ENCODE results near the gene ASNS. TPM values are rescaled to one million over a fixed set of nuclear protein-coding genes. Genes with fewer than 3 reads are reported as not detected.

Gene ASNS
- total RNA-seq, 1 experiment from 2014 or later = 95.1 TPM

DNA sequence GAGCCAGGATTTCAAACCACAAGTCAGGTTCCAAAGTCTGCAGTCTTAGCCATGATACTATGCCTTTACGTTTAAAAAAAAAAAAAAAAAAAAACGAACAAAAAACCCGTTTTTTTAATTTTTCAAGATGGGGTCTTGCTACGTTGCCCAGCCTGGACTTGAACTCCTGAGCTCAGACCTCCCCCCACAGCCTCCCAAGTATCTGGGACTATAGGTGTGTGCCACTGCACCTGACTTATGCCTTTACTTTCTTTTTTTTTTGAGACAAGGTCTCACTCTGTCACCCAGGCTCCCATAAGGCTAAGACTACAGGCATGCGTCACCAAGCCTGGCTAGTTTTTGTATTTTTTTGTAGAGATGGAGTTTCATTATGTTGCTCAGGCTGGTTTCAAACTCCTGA, 14.7 kb downstream of the ASNS start:
- no peak for DNase-seq
- H2BK20ac ChIP-seq (ENCODE audit: low read depth, low read length, poor library complexity, severe bottlenecking) = no peak overlapping the region
- Mint-ChIP-seq H3K4me3 (no peak overlapping the region), H3K4me1 (no peaks in the 10 kb centered on the region), H3K27me3 (ENCODE audit: low read depth) (no peaks in the 10 kb centered on the region), H3K27ac (no peak overlapping the region), H3K9me3 (no peaks in the 10 kb centered on the region), H3K36me3 (ENCODE audit: insufficient read depth in 1 of 3, low read depth in 3 of 3) (peaks cover 38 to 79% (median 70%) of the 10 kb centered on the region in 3 experiments)
- TF ChIP-seq, protein P1, sequence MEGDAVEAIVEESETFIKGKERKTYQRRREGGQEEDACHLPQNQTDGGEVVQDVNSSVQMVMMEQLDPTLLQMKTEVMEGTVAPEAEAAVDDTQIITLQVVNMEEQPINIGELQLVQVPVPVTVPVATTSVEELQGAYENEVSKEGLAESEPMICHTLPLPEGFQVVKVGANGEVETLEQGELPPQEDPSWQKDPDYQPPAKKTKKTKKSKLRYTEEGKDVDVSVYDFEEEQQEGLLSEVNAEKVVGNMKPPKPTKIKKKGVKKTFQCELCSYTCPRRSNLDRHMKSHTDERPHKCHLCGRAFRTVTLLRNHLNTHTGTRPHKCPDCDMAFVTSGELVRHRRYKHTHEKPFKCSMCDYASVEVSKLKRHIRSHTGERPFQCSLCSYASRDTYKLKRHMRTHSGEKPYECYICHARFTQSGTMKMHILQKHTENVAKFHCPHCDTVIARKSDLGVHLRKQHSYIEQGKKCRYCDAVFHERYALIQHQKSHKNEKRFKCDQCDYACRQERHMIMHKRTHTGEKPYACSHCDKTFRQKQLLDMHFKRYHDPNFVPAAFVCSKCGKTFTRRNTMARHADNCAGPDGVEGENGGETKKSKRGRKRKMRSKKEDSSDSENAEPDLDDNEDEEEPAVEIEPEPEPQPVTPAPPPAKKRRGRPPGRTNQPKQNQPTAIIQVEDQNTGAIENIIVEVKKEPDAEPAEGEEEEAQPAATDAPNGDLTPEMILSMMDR (conservative IDR thresholded peaks at IDR 0.05) = no peak
- H3K9ac ChIP-seq (ENCODE audit: extremely low read depth, insufficient read length, low read length) = no peak overlapping the region
- H3K56ac ChIP-seq (ENCODE audit: insufficient read length, low read depth, low read length) = no peak overlapping the region
- H4K8ac ChIP-seq (replicated peaks; ENCODE audit: insufficient read length, low read depth, low read length) = no peak overlapping the region
- no peak overlapping the region for H3K14ac ChIP-seq (ENCODE audit: insufficient read depth, low read length)
- no peak overlapping the region for H3K4me2 ChIP-seq (ENCODE audit: insufficient read depth, insufficient read length, low read length)
- no peaks in the 10 kb centered on the region for H3K23me2 ChIP-seq (ENCODE audit: insufficient read length, low read depth, low read length, poor library complexity, severe bottlenecking)
- H3K18ac ChIP-seq (ENCODE audit: insufficient read length, low read depth, low read length) = no peak overlapping the region
- no peaks in the 10 kb centered on the region for H3K27me3 ChIP-seq (ENCODE audit: insufficient read depth, low read length)
- H2AFZ ChIP-seq (ENCODE audit: low read length) = no peak overlapping the region
- no peak overlapping the region for H3K23ac ChIP-seq (ENCODE audit: insufficient read length, low read depth, low read length)
- H3K4me1 ChIP-seq (ENCODE audit: insufficient read depth, low read length) = no peaks in the 10 kb centered on the region
- H4K20me1 ChIP-seq (ENCODE audit: control insufficient read depth, insufficient read depth, insufficient read length) = no peaks in the 10 kb centered on the region
- H3K27ac ChIP-seq (ENCODE audit: insufficient read length, low read depth, low read length) = no peak overlapping the region
- no peak overlapping the region for H2BK120ac ChIP-seq (ENCODE audit: low read depth, low read length, poor library complexity, severe bottlenecking)
- H3K79me1 ChIP-seq (ENCODE audit: insufficient read depth, low read depth, low read length, poor library complexity, severe bottlenecking) = no peaks in the 10 kb centered on the region
- H3K4ac ChIP-seq (ENCODE audit: low read depth, low read length) = no peak overlapping the region
- no CpG with 5 or more reads among the region's 5 CpGs for WGBS (ENCODE audit: extremely low coverage, insufficient read length, low lambda C conversion rate)
- no peak overlapping the region for H2BK12ac ChIP-seq (ENCODE audit: insufficient read length, low read depth, low read length)
- H4K5ac ChIP-seq (ENCODE audit: insufficient read length, low read depth, low read length) = no peak overlapping the region
- no peak overlapping the region for H2AK5ac ChIP-seq (ENCODE audit: insufficient read length, low read length)
- no peak overlapping the region for H2BK15ac ChIP-seq (ENCODE audit: low read depth, low read length)
- H2BK5ac ChIP-seq (ENCODE audit: insufficient read length, low read length) = no peak overlapping the region
- H3K79me2 ChIP-seq (ENCODE audit: insufficient read depth, low read length) = no peaks in the 10 kb centered on the region
- no peak overlapping the region for H4K91ac ChIP-seq (ENCODE audit: insufficient read length, low read depth, low read length)
- H3T11ph ChIP-seq (ENCODE audit: low read length) = no peak overlapping the region
- H3K9me3 ChIP-seq (ENCODE audit: control insufficient read depth, low read depth, low read length) = no peaks in the 10 kb centered on the region
